SH-SY5Y (cell line): Measurements from ENCODE around the gene KLHL3.

Experiments used
- GATA2 ChIP-seq: IDR thresholded peaks from 2 replicates; pipeline ENCODE4 v1.6.1; 2011; ENCODE audit warnings: mild to moderate bottlenecking, low read depth, low read length
- GATA3 ChIP-seq: IDR thresholded peaks from 2 replicates; pipeline ENCODE4 v1.6.1; 2011; ENCODE audit warnings: low read depth, mild to moderate bottlenecking, low read length, moderate library complexity

DNA sequence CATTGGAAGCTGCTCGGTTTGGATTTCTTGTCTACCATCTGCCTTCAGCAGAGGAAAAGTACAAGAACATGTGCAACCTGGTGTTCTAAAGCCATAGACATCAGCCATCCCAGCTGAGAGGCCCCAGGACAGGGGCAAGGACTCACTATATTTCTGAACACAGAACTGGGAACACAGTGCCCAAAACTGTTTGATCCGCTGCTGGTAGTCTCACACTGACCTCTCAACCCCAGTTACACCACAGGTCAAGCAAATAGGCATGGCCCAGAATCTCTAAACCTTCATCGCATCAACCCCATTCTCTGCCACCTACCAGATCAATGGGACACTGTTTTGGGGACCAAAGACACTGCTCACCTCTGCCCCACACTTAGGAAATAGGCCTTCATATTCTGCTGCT is 2.0 kb downstream of the KLHL3 start:
- TF ChIP-seq GATA2: no peak
- no peak for TF ChIP-seq GATA3
